ENCODE data around the gene POLR3A.

The POLR3A gene

GRCh38 chr10:78045856-78046255, 16.5 kb upstream of the POLR3A start:
- no peak for DNase-seq

GRCh38 chr10:78045237-78045636, 15.9 kb upstream of the POLR3A start:
- DNase-seq = no peak

- DNase-seq = no peak
Measured at GRCh38 chr10:78044699-78045098, 15.4 kb upstream of the POLR3A start.

GRCh38 chr10:78044179-78044578, 14.9 kb upstream of the POLR3A start:
- DNase-seq = no peak

- DNase-seq = no peak
Measured at GRCh38 chr10:78042752-78043104, 13.4 kb upstream of the POLR3A start.

- DNase-seq = no peak
Measured at GRCh38 chr10:78042058-78042751, 12.9 kb upstream of the POLR3A start.

- DNase-seq = no peak
Measured at GRCh38 chr10:78041170-78042057, 12.1 kb upstream of the POLR3A start.

GRCh38 chr10:78039743-78040142, 10.4 kb upstream of the POLR3A start:
- DNase-seq = no peak

GRCh38 chr10:78038791-78039547, 9.7 kb upstream of the POLR3A start:
- no peak for DNase-seq

GRCh38 chr10:78038105-78038504, 8.8 kb upstream of the POLR3A start:
- no peak for DNase-seq

GRCh38 chr10:78035933-78036583, 6.7 kb upstream of the POLR3A start:
- DNase-seq = no peak

GRCh38 chr10:78035437-78035836, 6.1 kb upstream of the POLR3A start:
- no peak for DNase-seq

GRCh38 chr10:78035025-78035424, 5.7 kb upstream of the POLR3A start:
- no peak for DNase-seq

GRCh38 chr10:78033637-78034470, 4.5 kb upstream of the POLR3A start, which contains the start of gene RPS24:
Gene RPS24 (plus strand): TSS chr10:78033863. CDS start chr10:78033902, 39 bp downstream.
- peak; percentile 99 for DNase-seq

GRCh38 chr10:78033387-78033636, 4.0 kb upstream of the POLR3A start:
- no peak for DNase-seq

GRCh38 chr10:78028438-78029268, 662 bp downstream of the POLR3A start:
- DNase-seq = peak; percentile 20

- DNase-seq = peak; percentile 40
Measured at GRCh38 chr10:78025685-78026364, 3.5 kb downstream of the POLR3A start.

GRCh38 chr10:78023741-78024140, 5.6 kb downstream of the POLR3A start:
- no peak for DNase-seq

- no peak for DNase-seq
Measured at GRCh38 chr10:78021201-78021600, 8.1 kb downstream of the POLR3A start.

GRCh38 chr10:78019264-78019663, 10.1 kb downstream of the POLR3A start:
- DNase-seq = no peak

GRCh38 chr10:78017856-78018255, 11.5 kb downstream of the POLR3A start:
- DNase-seq = no peak
